ENCODE data around the gene RUFY3.

GRCh38 chr4:70676554-70677090 is 45.1 kb upstream of the RUFY3 start:
- TF ChIP-seq, protein P1, sequence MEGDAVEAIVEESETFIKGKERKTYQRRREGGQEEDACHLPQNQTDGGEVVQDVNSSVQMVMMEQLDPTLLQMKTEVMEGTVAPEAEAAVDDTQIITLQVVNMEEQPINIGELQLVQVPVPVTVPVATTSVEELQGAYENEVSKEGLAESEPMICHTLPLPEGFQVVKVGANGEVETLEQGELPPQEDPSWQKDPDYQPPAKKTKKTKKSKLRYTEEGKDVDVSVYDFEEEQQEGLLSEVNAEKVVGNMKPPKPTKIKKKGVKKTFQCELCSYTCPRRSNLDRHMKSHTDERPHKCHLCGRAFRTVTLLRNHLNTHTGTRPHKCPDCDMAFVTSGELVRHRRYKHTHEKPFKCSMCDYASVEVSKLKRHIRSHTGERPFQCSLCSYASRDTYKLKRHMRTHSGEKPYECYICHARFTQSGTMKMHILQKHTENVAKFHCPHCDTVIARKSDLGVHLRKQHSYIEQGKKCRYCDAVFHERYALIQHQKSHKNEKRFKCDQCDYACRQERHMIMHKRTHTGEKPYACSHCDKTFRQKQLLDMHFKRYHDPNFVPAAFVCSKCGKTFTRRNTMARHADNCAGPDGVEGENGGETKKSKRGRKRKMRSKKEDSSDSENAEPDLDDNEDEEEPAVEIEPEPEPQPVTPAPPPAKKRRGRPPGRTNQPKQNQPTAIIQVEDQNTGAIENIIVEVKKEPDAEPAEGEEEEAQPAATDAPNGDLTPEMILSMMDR (conservative IDR thresholded peaks at IDR 0.05; ENCODE audit: low read depth in 2 of 2) = no peak
- TF ChIP-seq EZH2 (IDR thresholded peaks at IDR 0.05; ENCODE audit: low read depth, unreplicated experiment) (no peak), JUNB (IDR thresholded peaks at IDR 0.05; ENCODE audit: unreplicated experiment) (no peak), POLR2AphosphoS5 (IDR thresholded peaks at IDR 0.05; ENCODE audit: low read depth) (no peak)
- TF ChIP-seq, protein P2, sequence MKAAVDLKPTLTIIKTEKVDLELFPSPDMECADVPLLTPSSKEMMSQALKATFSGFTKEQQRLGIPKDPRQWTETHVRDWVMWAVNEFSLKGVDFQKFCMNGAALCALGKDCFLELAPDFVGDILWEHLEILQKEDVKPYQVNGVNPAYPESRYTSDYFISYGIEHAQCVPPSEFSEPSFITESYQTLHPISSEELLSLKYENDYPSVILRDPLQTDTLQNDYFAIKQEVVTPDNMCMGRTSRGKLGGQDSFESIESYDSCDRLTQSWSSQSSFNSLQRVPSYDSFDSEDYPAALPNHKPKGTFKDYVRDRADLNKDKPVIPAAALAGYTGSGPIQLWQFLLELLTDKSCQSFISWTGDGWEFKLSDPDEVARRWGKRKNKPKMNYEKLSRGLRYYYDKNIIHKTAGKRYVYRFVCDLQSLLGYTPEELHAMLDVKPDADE (IDR thresholded peaks at IDR 0.05) = no peak

Data from GM23338 (cell line).